Liver (tissue), 9 donors: ENCODE measurements around the gene DDX55. TPM values are rescaled to one million over a fixed set of nuclear protein-coding genes. Genes with fewer than 3 reads are reported as not detected.

Source experiments
- DNase-seq: peaks from one replicate; pipeline ENCODE4 v3.0.0-alpha.2; 2017; ENCODE audit warnings: low spot score
- H3K27ac ChIP-seq, 2 donors: one replicate each; pipeline ENCODE4 v1.7.0; 2013; ENCODE audit warnings: inconsistent platforms in 2 of 2, low read length in 2 of 2, control low read depth in 1 of 2, low read depth in 1 of 2, mild to moderate bottlenecking in 1 of 2
- H3K27me3 ChIP-seq, 4 donors: one replicate each; pipeline versions ENCODE4 v1.6.1 to v1.7.0; 2013; ENCODE audit warnings: low read length in 3 of 4, inconsistent platforms in 1 of 4, mild to moderate bottlenecking in 1 of 4, moderate library complexity in 1 of 4; ENCODE audit not compliant: control insufficient read depth in 4 of 4, insufficient read depth in 4 of 4
- H3K36me3 ChIP-seq, 4 donors: one replicate each; pipeline versions ENCODE4 v1.6.1 to v1.7.0; 2013; ENCODE audit warnings: low read length in 3 of 4, mild to moderate bottlenecking in 3 of 4, low read depth in 1 of 4, moderate library complexity in 1 of 4; ENCODE audit not compliant: control insufficient read depth in 4 of 4, insufficient read depth in 3 of 4
- H3K4me1 ChIP-seq, 4 donors: one replicate each; pipeline versions ENCODE4 v1.6.1 to v1.7.0; 2013; ENCODE audit warnings: low read length in 3 of 4, mild to moderate bottlenecking in 3 of 4, moderate library complexity in 1 of 4; ENCODE audit not compliant: control insufficient read depth in 4 of 4, insufficient read depth in 4 of 4
- H3K4me3 ChIP-seq, 3 donors: one replicate each; pipeline versions ENCODE4 v1.6.1 to v1.7.0; 2013; ENCODE audit warnings: low read length in 3 of 3, control low read depth in 1 of 3, low read depth in 1 of 3, mild to moderate bottlenecking in 1 of 3
- H3K9ac ChIP-seq, 2 donors: one replicate each; pipeline ENCODE4 v1.7.0; 2013; ENCODE audit warnings: low read length in 2 of 2, mild to moderate bottlenecking in 2 of 2, moderate library complexity in 2 of 2, control low read depth in 1 of 2, low read depth in 1 of 2
- H3K9me3 ChIP-seq, 4 donors: one replicate each; pipeline versions ENCODE4 v1.6.1 to v1.7.0; 2013; ENCODE audit warnings: low read length in 3 of 4; ENCODE audit not compliant: control insufficient read depth in 4 of 4
- ATF3 ChIP-seq: IDR thresholded peaks from 2 replicates; pipeline ENCODE4 v1.6.1; 2016; ENCODE audit warnings: antibody characterized with exemption
- CTCF ChIP-seq: fragments of 150-350 bp; IDR thresholded peaks from 2 replicates; pipeline ENCODE4 v1.5.1; 2017; ENCODE audit warnings: improper control_type of control experiment, low read depth, low read length; ENCODE audit not compliant: missing input control
- FOXA1 ChIP-seq: IDR thresholded peaks from 2 replicates; pipeline ENCODE4 v1.6.1; 2016; ENCODE audit warnings: antibody characterized with exemption
- FOXA2 ChIP-seq: IDR thresholded peaks from 2 replicates; pipeline ENCODE4 v1.6.1; 2016; ENCODE audit warnings: antibody characterized with exemption
- GABPA ChIP-seq, 2 donors: IDR thresholded peaks in 1 of 2; conservative IDR thresholded peaks in 1 of 2; 2 replicates each; pipeline ENCODE4 v1.6.1; 2016; ENCODE audit warnings: antibody characterized with exemption in 2 of 2, mild to moderate bottlenecking in 1 of 2, moderate library complexity in 1 of 2
- HNF4A ChIP-seq, 2 donors: conservative IDR thresholded peaks; 2 replicates each; pipeline ENCODE4 v1.6.1; 2016; ENCODE audit warnings: antibody characterized with exemption in 2 of 2, mild to moderate bottlenecking in 2 of 2
- HNF4G ChIP-seq: IDR thresholded peaks from 2 replicates; pipeline ENCODE4 v1.6.1; 2016; ENCODE audit warnings: antibody characterized with exemption
- JUND ChIP-seq, 2 donors: IDR thresholded peaks; 2 replicates each; pipeline ENCODE4 v1.6.1; 2016; ENCODE audit warnings: antibody characterized with exemption in 2 of 2
- MAX ChIP-seq: IDR thresholded peaks from 2 replicates; pipeline ENCODE4 v1.6.1; 2016; ENCODE audit warnings: antibody characterized with exemption
- NR2F2 ChIP-seq: IDR thresholded peaks from 2 replicates; pipeline ENCODE4 v1.6.1; 2016; ENCODE audit warnings: antibody characterized with exemption
- RAD21 ChIP-seq, 2 donors: IDR thresholded peaks; 2 replicates each; pipeline ENCODE4 v1.6.1; 2016; ENCODE audit warnings: antibody characterized with exemption in 2 of 2, mild to moderate bottlenecking in 2 of 2
- REST ChIP-seq: IDR thresholded peaks from 2 replicates; pipeline ENCODE4 v1.6.1; 2016; ENCODE audit warnings: antibody characterized with exemption, mild to moderate bottlenecking
- RXRA ChIP-seq, 2 donors: IDR thresholded peaks; 2 replicates each; pipeline ENCODE4 v1.6.1; 2017 to 2018; ENCODE audit warnings: antibody characterized with exemption in 2 of 2, mild to moderate bottlenecking in 1 of 2
- SP1 ChIP-seq: IDR thresholded peaks from 2 replicates; pipeline ENCODE4 v1.6.1; 2018; ENCODE audit warnings: antibody characterized with exemption, mild to moderate bottlenecking
- TAF1 ChIP-seq: conservative IDR thresholded peaks from 2 replicates; pipeline ENCODE4 v1.6.1; 2016; ENCODE audit warnings: antibody characterized with exemption, mild to moderate bottlenecking
- YY1 ChIP-seq: IDR thresholded peaks from 2 replicates; pipeline ENCODE4 v1.6.1; 2016; ENCODE audit warnings: antibody characterized with exemption, mild to moderate bottlenecking
- WGBS: extraction: QIAGEN DNeasy Blood & Tissue Kit; methylation state at CpG from one replicate; pipeline ENCODE4 v1.1.7; 2013; 5-methylcytosine and 5-hydroxymethylcytosine counted together
- polyA plus RNA-seq, 2 donors: library from polyadenylated mRNA; stranded (reverse) in 1 of 2; unstranded in 1 of 2; fragments of 200-250 nt in 1 of 2; fragments of >200 nt in 1 of 2; fragmentation: Nextera tagmentation in 1 of 2; extraction: Ambion mirVana in 1 of 2; gene quantifications; one replicate each; pipeline versions ENCODE4 v1.2.1 to v1.2.3, GENCODE V29; 2013 to 2015
- total RNA-seq, 2 donors: library from RNA; depleted of rRNA; stranded (reverse); fragments of >200 nt; gene quantifications; one replicate each; pipeline ENCODE4 v1.2.3, GENCODE V29; 2014
- donor health status: healthy.
- donor health status: healthy.
- donor health status: healthy.
- donor health status: healthy.
- donor health status: healthy.

Gene DDX55
- total and polyA plus RNA-seq, 4 donors: 6.9 to 13.4 (median 9.6) TPM

- Histone ChIP-seq H3K4me1 (no peaks in the 10 kb centered on the region), H3K4me3 (no peak overlapping the region), H3K9me3 (no peaks in the 10 kb centered on the region), H3K36me3 (peaks cover 4 to 42% (median 17%) of the 10 kb centered on the region in 4 donors), H3K27me3 (no peaks in the 10 kb centered on the region), H3K27ac (no peak overlapping the region), H3K9ac (no peak overlapping the region)
- WGBS: 86% methylated on average over 4 of the region's 4 CpGs
- TF ChIP-seq TAF1: no peak
- TF ChIP-seq SP1: no peak
- TF ChIP-seq FOXA1: no peak
- no peak for TF ChIP-seq ATF3
- no peak for TF ChIP-seq CTCF
- no peak for TF ChIP-seq YY1
- TF ChIP-seq REST: no peak
- no peak for TF ChIP-seq FOXA2
- TF ChIP-seq HNF4A (conservative IDR thresholded peaks at IDR 0.05): no peak
- DNase-seq: no peak
Observed at GRCh38 chr12:123654129-123654701, 52.3 kb downstream of the DDX55 start.

- DNase-seq: no peak
- Histone ChIP-seq H3K36me3 (peaks cover 4 to 45% (median 21%) of the 10 kb centered on the region in 4 donors), H3K27ac (no peak overlapping the region), H3K27me3 (no peaks in the 10 kb centered on the region), H3K4me3 (no peak overlapping the region), H3K9ac (no peak overlapping the region), H3K4me1 (no peaks in the 10 kb centered on the region), H3K9me3 (no peaks in the 10 kb centered on the region)
- no peak for TF ChIP-seq FOXA2
- TF ChIP-seq YY1: no peak
- no peak for TF ChIP-seq SP1
- TF ChIP-seq ATF3: no peak
- no peak for TF ChIP-seq NR2F2
- TF ChIP-seq RXRA (IDR thresholded peaks at IDR 0.05): no peak
- no peak for TF ChIP-seq FOXA1
- 87% methylated on average over 5 of the region's 5 CpGs for WGBS
Observed at GRCh38 chr12:123655420-123655819, 53.5 kb downstream of the DDX55 start.

- H3K4me1 ChIP-seq: no peaks in the 10 kb centered on the region
- no peak overlapping the region for H3K9ac ChIP-seq
- DNase-seq: no peak
- no peaks in the 10 kb centered on the region for H3K27me3 ChIP-seq
- no peak overlapping the region for H3K27ac ChIP-seq
- peaks cover 2 to 38% (median 16%) of the 10 kb centered on the region in 4 donors for H3K36me3 ChIP-seq
- 91% methylated on average over 4 of the region's 4 CpGs for WGBS
- no peaks in the 10 kb centered on the region for H3K9me3 ChIP-seq
- no peak overlapping the region for H3K4me3 ChIP-seq
- TF ChIP-seq REST (no peak), RAD21 (IDR thresholded peaks at IDR 0.05) (no peak), MAX (no peak), JUND (IDR thresholded peaks at IDR 0.05) (no peak), NR2F2 (no peak), HNF4G (no peak), GABPA (IDR thresholded peaks at IDR 0.05 in 1 of 2, conservative IDR thresholded peaks at IDR 0.05 in 1 of 2) (no peak), SP1 (no peak), YY1 (no peak), TAF1 (no peak), ATF3 (no peak)
Observed at GRCh38 chr12:123656392-123656791, 54.5 kb downstream of the DDX55 start.
